GM21526 (cell line): ENCODE data around the gene PRRC2A.
A peak's percentile ranks its signal among the peaks of the same experiment; 100 is the strongest.
"Not testable (repeated sequence)": the region's sequence is repeated elsewhere in the genome, so short reads cannot be mapped to it uniquely, and the experiment has no call there.

Experiments used
- ATAC-seq: cut with Tn5 transposase; IDR thresholded peaks from one replicate; pipeline ENCODE4 v1.9.1; 2021; ENCODE audit warnings: moderate library complexity; ENCODE audit not compliant: unreplicated experiment, low FRiP score

The PRRC2A gene

GRCh38 chr6:31585491-31585890 is 35.0 kb upstream of the PRRC2A start:
- no peak for ATAC-seq

DNA sequence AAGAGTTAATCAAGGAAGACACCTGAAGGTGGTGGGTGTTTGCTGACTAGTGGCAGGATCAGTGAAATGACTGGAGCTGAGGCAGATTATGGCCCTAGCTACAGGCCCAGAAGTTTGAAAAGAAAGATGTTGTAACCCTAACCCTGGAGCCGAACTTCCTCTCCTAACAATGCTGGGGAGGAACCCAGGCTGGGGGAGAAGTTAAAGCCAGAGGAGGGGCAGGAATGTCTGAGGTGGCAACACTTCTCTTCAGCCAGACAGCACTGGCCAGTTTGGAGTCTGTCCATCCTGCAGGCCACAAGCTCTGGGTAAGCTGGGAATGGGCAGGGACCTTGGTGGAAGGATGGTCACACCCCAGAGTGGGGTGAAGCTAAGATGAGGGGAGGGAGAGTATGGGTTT is 34.5 kb upstream of the PRRC2A start, which contains the start of gene LST1:
LST1 (plus strand) TSS at position 270 of the 400 bp plus-strand sequence. CDS start 1,023 bp downstream, outside the sequence.
- no peak for ATAC-seq

GRCh38 chr6:31586599-31587281 is 33.8 kb upstream of the PRRC2A start:
- ATAC-seq: no peak

GRCh38 chr6:31587791-31588777 is 32.4 kb upstream of the PRRC2A start:
- no peak for ATAC-seq

DNA sequence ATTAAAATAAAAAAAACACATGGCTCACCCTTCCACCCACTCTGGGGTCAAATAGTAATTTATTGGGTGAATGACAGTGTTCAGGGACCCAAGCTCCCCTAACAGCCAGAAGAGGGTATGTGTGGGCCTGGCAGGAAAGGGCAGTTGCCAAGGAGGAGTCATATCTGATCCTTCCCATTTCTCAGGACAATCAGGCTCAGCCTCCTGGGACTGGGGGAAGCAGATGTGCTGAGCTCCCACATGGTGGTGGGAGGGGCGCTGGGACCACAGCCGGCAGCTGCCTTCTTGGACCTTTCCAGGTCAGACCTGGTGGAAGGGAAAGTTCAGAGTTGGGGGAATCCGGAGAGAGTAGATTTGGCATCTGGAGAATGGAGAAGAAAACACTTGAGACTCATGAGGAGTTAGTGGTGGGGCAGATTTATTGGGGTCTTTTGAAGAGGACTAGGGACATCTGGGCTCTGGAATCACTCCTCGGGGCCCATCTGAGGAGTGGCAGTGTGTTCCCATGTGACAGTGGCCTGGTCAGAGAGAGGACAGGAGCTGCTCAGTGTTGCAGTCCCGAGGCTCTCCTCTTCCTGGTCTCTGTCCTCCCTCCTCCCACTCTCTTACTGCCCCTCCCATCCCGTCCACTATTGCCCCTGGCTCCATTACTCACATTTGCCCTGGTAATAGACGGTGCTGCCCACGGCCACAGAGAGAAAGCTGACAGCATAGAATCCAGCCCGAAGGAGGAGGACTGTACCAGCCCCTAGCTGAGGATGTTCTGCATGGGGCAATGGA is 31.5 kb upstream of the PRRC2A start:
- ATAC-seq: no peak

GRCh38 chr6:31590691-31591090 is 29.8 kb upstream of the PRRC2A start:
- not testable (repeated sequence) for ATAC-seq

DNA sequence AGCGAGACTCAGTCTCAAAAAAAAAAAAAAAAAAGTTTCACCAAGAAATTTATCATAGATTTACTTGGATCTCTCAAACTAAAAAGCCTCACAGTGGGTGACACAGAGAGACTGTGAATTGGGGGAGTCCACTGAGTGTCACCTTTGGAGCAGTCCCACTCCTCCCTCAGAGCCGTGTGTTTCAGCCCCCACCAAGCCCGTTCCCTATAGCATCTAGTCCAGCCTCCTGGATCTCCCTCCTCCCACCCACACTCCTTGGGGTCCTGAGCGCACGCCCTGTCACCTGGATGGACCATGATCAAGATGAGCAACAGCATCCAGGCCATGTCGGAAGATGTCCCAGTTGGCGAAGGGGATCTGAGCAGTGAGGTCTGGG is 28.1 kb upstream of the PRRC2A start:
- no peak for ATAC-seq

- no peak for ATAC-seq
Observed at GRCh38 chr6:31597006-31597405, 23.5 kb upstream of the PRRC2A start.

DNA sequence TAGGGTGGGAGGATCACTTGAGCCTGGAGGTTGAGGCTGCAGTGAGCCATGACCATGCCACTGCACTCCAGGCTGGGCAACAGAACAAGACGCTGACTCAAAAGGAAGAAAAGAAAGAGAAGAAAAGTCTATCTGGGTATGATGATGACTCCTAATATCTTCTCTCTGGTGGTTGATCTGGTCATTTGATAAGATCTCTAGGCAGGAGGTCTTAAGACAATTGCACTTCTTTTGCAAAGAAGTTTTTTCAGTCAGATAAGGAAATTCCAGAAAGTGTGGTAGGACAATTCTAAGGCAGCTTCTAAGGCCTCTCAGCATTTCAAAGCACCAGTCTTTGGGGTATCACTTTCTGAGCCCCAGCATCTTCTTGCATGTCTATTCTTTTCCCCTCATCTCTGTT is 13.2 kb upstream of the PRRC2A start:
- no peak for ATAC-seq

DNA sequence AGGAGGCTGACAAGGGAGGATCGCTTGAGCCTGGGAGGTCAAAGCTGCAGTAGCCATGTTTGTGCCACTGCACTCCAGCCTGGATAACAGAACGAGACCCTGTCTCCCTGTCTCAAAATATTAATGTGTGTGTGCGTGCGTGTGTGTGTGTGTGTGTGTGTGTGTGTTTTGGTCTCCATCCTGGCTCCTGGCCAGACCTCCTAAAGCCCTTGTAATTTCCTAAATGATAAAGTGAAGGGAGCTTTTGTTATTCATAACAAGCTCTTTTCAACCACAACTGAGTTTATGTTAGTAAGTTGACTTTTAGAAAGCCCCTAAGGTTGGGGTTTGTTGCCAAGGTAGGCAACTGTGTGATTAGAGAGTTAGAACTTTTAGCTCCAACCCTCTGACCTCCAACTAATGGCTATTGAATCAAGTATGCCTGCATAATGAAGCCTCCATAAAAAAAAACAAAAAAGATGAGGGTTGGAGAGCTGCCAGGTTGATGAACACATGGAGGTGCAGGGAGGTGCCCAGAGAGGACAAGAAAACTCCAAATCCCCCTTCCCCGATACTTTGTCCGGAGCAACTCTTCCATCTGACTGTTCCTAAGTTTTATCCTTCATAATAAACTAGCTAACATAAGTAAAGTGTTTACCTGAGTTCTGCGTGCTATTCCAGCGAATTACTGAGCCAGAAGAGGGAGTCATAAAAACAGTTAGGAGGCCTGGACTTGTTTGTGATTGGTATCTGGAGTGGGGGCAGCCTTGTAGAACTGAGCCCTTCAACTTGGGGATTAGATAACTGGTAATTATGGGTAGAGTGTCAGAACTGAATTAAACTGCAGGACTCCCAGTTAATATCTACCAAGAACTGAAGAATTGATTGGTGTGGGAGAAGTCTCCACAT is 10.8 kb upstream of the PRRC2A start:
- no peak for ATAC-seq

DNA sequence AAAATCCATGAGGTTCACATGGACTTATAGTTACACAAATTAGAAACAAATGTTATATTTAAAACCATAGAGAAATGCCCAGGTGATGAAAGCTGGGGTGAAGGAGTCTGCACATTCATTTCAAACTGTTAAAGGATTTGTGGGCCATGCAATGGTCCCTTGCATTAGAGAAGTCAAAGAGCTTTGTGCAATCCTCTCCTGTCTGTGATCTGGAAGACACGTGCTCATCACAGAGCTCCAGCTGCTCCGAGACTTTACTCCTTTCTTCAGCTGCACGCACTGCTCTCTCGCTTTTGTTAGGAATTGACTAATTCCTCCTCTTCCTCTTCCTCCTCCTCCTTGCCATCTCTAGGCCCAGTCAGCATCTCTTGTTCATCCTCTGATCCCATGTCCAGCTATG is 9.5 kb upstream of the PRRC2A start:
- ATAC-seq: no peak

DNA sequence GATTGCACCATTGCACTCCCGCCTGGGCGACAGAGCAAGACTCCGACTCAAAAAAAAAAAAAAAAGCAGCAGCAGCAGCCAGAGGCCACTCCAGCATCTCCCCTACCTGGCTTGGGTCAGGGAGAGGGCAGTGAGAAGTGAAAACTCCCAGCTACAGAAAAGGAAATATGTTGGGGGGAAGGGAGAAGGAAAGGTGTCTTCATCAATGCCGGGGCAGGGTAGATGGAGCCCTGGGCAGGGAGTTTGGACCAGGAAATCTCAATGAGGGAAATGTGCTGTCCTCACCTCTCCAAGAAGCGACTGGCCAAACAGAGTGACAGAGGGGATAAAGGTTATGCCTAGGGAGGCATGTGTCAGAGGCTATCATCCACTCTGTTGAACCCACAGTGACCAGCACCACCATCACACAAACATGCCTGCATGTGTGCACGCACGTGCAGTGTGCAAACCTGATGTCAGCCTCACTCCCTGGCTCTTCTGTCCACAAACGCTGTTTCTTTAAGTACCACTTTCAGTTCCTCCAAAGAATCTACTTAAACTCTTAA is 6.4 kb upstream of the PRRC2A start:
- no peak for ATAC-seq

- no peak for ATAC-seq
Observed at GRCh38 chr6:31614684-31615578, 5.6 kb upstream of the PRRC2A start, which contains the start of gene AIF1. TSS of gene AIF1 (plus strand) at chr6:31615234. CDS start at chr6:31615330, 96 bp downstream.

GRCh38 chr6:31615748-31616147 is 4.8 kb upstream of the PRRC2A start:
- no peak for ATAC-seq

DNA sequence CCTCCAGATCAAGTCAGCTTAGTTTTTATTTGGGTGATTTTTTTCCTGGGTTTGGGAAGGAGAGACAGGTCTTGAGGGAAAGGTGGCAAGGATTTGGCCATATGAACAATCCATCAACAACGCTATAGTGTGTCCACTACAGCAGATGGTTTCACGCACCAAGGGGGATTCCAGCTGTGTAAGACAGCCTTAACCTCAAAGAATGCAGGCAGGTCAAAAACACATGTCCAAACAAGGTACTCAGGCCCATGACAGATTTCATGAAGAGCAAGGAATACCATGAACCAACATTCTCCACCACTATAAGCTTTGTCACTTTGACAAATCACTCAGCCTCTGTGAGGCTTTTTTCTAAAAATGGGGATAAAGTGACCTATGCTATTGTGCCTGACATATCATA is 3.5 kb upstream of the PRRC2A start:
- ATAC-seq: no peak

DNA sequence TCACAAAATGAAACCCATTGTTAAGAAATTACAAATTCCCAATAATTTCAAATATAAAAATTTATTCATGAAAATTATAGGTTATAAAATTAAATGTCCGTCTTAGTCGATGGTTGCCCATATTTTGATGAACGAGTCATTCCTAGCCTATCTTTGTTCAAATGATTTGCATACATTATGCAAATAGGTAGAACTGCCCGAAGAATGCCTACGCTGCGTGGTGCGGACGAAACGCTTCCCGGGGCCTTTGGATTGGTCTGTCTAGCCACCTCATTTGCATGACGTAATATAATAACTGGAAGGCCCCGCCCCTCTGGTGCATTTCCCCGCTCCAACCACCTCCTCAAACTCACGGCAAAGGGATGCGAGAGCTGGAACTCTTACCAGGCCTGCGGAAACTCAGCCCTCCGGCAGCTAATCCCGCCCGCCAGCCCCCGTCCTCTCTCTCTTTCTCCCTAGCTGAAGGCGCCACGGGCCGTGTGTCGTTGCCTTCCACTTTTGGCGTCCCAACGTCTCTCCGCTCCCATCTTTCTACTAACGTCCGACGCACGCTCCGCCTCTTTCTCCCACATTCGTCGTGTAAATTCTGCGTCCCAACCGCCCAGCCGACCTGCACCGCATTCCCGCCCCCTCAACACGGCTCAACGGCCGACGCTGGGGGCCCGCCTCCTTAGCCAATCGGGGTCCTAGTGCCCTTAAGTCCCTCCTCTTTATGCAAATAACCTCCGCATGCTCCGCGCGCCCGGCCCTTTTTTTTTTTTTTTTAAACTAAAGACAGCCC is 520 bp upstream of the PRRC2A start:
- peak; percentile 73 for ATAC-seq

DNA sequence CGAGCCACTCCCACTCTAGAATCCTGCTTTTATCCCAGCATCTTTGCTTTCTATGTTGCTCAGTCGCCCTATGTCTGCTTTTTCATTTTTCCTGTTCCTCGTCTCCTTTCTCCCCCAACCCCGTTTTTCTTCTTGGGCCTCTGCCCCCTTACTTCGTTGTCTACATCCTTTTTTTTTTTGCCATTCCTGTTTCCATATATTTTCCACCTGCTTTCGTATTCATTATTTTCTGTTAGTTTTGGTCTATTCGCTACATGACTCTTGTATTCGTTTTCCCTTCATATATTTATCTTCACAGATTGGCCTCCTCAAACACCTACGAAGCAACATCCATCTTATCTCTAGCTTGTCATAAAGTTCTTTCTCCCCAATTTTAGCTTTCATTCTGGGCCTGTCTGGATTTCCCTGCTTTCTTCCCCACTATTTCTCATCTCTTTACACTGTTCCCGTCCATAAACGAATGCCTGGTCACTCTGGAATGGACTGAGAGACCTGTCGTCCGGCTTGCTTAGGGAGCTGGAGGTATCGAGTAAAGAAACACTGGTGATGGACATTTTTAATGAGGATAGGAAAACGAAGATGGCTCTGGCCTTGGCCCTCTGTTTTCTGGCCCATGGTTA is 915 bp downstream of the PRRC2A start:
- no peak for ATAC-seq
